PC-9 (cell line): ENCODE data around the gene PRR35. TPM values are rescaled to one million over a fixed set of nuclear protein-coding genes. Genes with fewer than 3 reads are reported as not detected.

ENCODE experiments used
- BruUV-seq: library from RNA; stranded (reverse); fragments of 400-500 nt; replicated peaks from 2 replicates; lab custom pipeline; 2021; lab: Mats Ljungman, UMichigan
- CTCF ChIA-PET: fragments of 300-600 bp; sonication (Branson Sonifier 250); formaldehyde crosslinking; loops from one replicate; lab custom pipeline; 2022; ENCODE audit warnings: antibody characterized with exemption; lab: Charles Lee
- POLR2A ChIA-PET: fragments of 300-600 bp; sonication (Branson Sonifier 250); formaldehyde crosslinking; loops from one replicate; lab custom pipeline; 2022; ENCODE audit warnings: antibody characterized with exemption; ENCODE audit not compliant: unreplicated experiment; lab: Charles Lee
- DNase-seq, 2 experiments: peaks; one replicate each; pipeline versions ENCODE4 v3.0.0 to v3.0.0-alpha.2; 2015 to 2022; ENCODE audit warnings: mixed read lengths in 1 of 2
- H2AFZ ChIP-seq: fragments of 200-600 bp; sonication (generic); 2 replicates; pipeline ENCODE4 v1.8.1; 2017; ENCODE audit warnings: antibody characterized with exemption
- H3F3A ChIP-seq: fragments of 200-600 bp; sonication (generic); 2 replicates; pipeline ENCODE4 v1.8.1; 2017; ENCODE audit warnings: antibody characterized with exemption, mild to moderate bottlenecking, low read depth; ENCODE audit not compliant: insufficient read depth
- H3K27ac ChIP-seq: fragments of 200-600 bp; sonication (generic); 2 replicates; pipeline ENCODE4 v1.6.1; 2016; ENCODE audit warnings: mixed run types
- H3K27me3 ChIP-seq: fragments of 200-600 bp; sonication (generic); 2 replicates; pipeline ENCODE4 v1.6.1; 2016; ENCODE audit warnings: low read depth, mixed run types; ENCODE audit not compliant: insufficient read depth
- H3K36me3 ChIP-seq: fragments of 200-600 bp; sonication (generic); 2 replicates; pipeline ENCODE4 v1.6.1; 2016; ENCODE audit warnings: low read depth, mixed run types
- H3K4me1 ChIP-seq: fragments of 200-600 bp; sonication (generic); replicated peaks from 2 replicates; pipeline ENCODE4 v1.6.1; 2016; ENCODE audit warnings: mixed run types; ENCODE audit not compliant: insufficient read depth
- H3K4me2 ChIP-seq: fragments of 200-600 bp; sonication (generic); 2 replicates; pipeline ENCODE4 v1.6.1; 2017; ENCODE audit warnings: mixed run types
- H3K4me3 ChIP-seq: fragments of 200-600 bp; sonication (generic); 2 replicates; pipeline ENCODE4 v1.6.1; 2016; ENCODE audit warnings: mixed run types
- H3K79me2 ChIP-seq: fragments of 200-600 bp; sonication (generic); 2 replicates; pipeline ENCODE4 v1.6.1; 2017; ENCODE audit warnings: low read depth, mixed run types
- H3K9me2 ChIP-seq: fragments of 200-600 bp; sonication (generic); 2 replicates; pipeline ENCODE4 v1.8.1; 2017; ENCODE audit warnings: mild to moderate bottlenecking; ENCODE audit not compliant: insufficient read depth
- H3K9me3 ChIP-seq: fragments of 200-600 bp; sonication (generic); 2 replicates; pipeline ENCODE4 v1.8.1; 2016; ENCODE audit warnings: low read depth; ENCODE audit not compliant: insufficient read depth
- H4K20me1 ChIP-seq: fragments of 200-600 bp; sonication (generic); 2 replicates; pipeline ENCODE4 v1.8.1; 2017; ENCODE audit not compliant: insufficient read depth
- CTCF ChIP-seq: fragments of 200-600 bp; sonication (generic); conservative IDR thresholded peaks from 2 replicates; pipeline ENCODE4 v1.6.1; 2017; ENCODE audit warnings: mixed run types, antibody characterized with exemption, mild to moderate bottlenecking, moderate library complexity
- EZH2 ChIP-seq: fragments of 200-600 bp; sonication (generic); IDR thresholded peaks from 2 replicates; pipeline ENCODE4 v1.8.0; 2017; ENCODE audit warnings: antibody characterized with exemption, low read depth
- intact Hi-C: fragments of 100-400 bp; cut with micrococcal nuclease; formaldehyde crosslinking; loops from one replicate; pipeline ENCODE4 v1.10.0; 2022; ENCODE audit not compliant: unreplicated experiment
- total RNA-seq: library from RNA; stranded (reverse); gene quantifications from 2 replicates; pipeline ENCODE4 v1.2.3, GENCODE V29; 2021

PRR35 gene
- total RNA-seq, 1 experiment from 2014 or later: not detected

- Histone ChIP-seq H3K36me3 (no peaks in the 10 kb centered on the region), H3K9me2 (no peaks in the 10 kb centered on the region), H3K79me2 (peaks cover 17% of the 10 kb centered on the region), H4K20me1 (peaks cover 5% of the 10 kb centered on the region; the same call in 1 of the 2 replicates), H3K9me3 (no peaks in the 10 kb centered on the region), H3F3A (no peaks in the 10 kb centered on the region; the same call in 1 of the 2 replicates), H2AFZ (no peak overlapping the region), H3K27me3 (no peaks in the 10 kb centered on the region), H3K4me1 (peaks cover 11% of the 10 kb centered on the region), H3K27ac (no peak overlapping the region), H3K4me2 (no peak overlapping the region), H3K4me3 (no peak overlapping the region)
- CTCF ChIA-PET: no interaction called here
- TF ChIP-seq EZH2: no peak
- TF ChIP-seq CTCF: no peak
- DNase-seq: no peak
- intact Hi-C loops: no loop called here
- BruUV-seq: no TSS peak
- POLR2A ChIA-PET: no interaction called here
These were observed 12.9 kb downstream of the PRR35 start for GRCh38 chr16:572865-573650.

GRCh38 chr16:574021-574760 is 14.0 kb downstream of the PRR35 start:
- DNase-seq: no peak
- H2AFZ ChIP-seq: no peak overlapping the region
- ChIA-PET CTCF (no interaction called here), POLR2A (no interaction called here)
- H4K20me1 ChIP-seq: peaks cover 5% of the 10 kb centered on the region; the same call in 1 of the 2 replicates
- no peak overlapping the region for H3K4me2 ChIP-seq
- intact Hi-C loops: no loop called here
- H3K9me3 ChIP-seq: no peaks in the 10 kb centered on the region
- H3K4me1 ChIP-seq: peaks cover 3% of the 10 kb centered on the region
- peaks cover 17% of the 10 kb centered on the region for H3K79me2 ChIP-seq
- no peaks in the 10 kb centered on the region for H3K9me2 ChIP-seq
- no peaks in the 10 kb centered on the region; the same call in 1 of the 2 replicates for H3F3A ChIP-seq
- H3K36me3 ChIP-seq: no peaks in the 10 kb centered on the region
- H3K27me3 ChIP-seq: no peaks in the 10 kb centered on the region
- H3K4me3 ChIP-seq: no peak overlapping the region
- no peak overlapping the region for H3K27ac ChIP-seq
- BruUV-seq: no TSS peak
- TF ChIP-seq EZH2 (no peak), CTCF (no peak)

- intact Hi-C loops: no loop called here
- Histone ChIP-seq H3K27me3 (no peaks in the 10 kb centered on the region), H3K9me3 (no peaks in the 10 kb centered on the region), H4K20me1 (peaks cover 5% of the 10 kb centered on the region; the same call in 1 of the 2 replicates), H3F3A (no peaks in the 10 kb centered on the region; the same call in 1 of the 2 replicates), H3K4me2 (no peak overlapping the region), H2AFZ (no peak overlapping the region), H3K27ac (no peak overlapping the region), H3K79me2 (peaks cover 11% of the 10 kb centered on the region), H3K36me3 (no peaks in the 10 kb centered on the region), H3K4me3 (no peak overlapping the region), H3K4me1 (no peaks in the 10 kb centered on the region), H3K9me2 (no peaks in the 10 kb centered on the region)
- CTCF ChIA-PET: no interaction called here
- no peak for DNase-seq
- POLR2A ChIA-PET: no interaction called here
- no peak for TF ChIP-seq CTCF
- no TSS peak for BruUV-seq
These were observed 15.4 kb downstream of the PRR35 start for GRCh38 chr16:575354-576196.
